Measurements from ENCODE around the gene DGKD. TPM values are rescaled to one million over a fixed set of nuclear protein-coding genes. Genes with fewer than 3 reads are reported as not detected.

The DGKD gene
- 8.0 TPM for polyA plus RNA-seq (2013, experiment 1 of 2)
- 7.0 TPM for polyA plus RNA-seq (2013, experiment 2 of 2)

GRCh38 chr2:233353769-233354499, at the start of gene DGKD:
TSS of gene DGKD (plus strand) at chr2:233354494. CDS start at chr2:233354519, 25 bp downstream.
- Histone ChIP-seq H3K4me1 (ENCODE audit: control insufficient read depth, low read depth, low read length) (no peaks in the 10 kb centered on the region), H3K27me3 (ENCODE audit: insufficient read depth, low read length, poor library complexity) (no peaks in the 10 kb centered on the region), H4K5ac (ENCODE audit: low read length) (no peak within 1 kb of the TSS), H3K36me3 (ENCODE audit: control insufficient read depth, insufficient read depth, low read length) (no peaks in the 10 kb centered on the region), H3K79me1 (ENCODE audit: low read length) (peaks cover 3% of the 10 kb centered on the region), H3K9ac (ENCODE audit: low read length) (peak within 1 kb of the TSS; percentile 76), H3K56ac (ENCODE audit: low read length) (peak within 1 kb of the TSS; percentile 87), H3K23ac (ENCODE audit: low read length) (no peak within 1 kb of the TSS), H3K27ac (ENCODE audit: low read depth, low read length) (peak within 1 kb of the TSS; percentile 6), H2BK15ac (replicated peaks; ENCODE audit: low read depth) (no peak within 1 kb of the TSS), H2AK5ac (ENCODE audit: low read length) (no peak within 1 kb of the TSS), H4K8ac (ENCODE audit: low read depth, low read length) (no peak within 1 kb of the TSS), H3K4me2 (ENCODE audit: low read length) (peak within 1 kb of the TSS; percentile 76), H3K4ac (ENCODE audit: low read depth, low read length) (no peak within 1 kb of the TSS), H3K79me2 (ENCODE audit: control insufficient read depth, insufficient read depth, low read length) (no peaks in the 10 kb centered on the region), H2BK5ac (ENCODE audit: low read length) (no peak within 1 kb of the TSS), H3K18ac (ENCODE audit: low read length) (peak within 1 kb of the TSS; percentile 88), H2BK120ac (ENCODE audit: low read depth, low read length) (no peak within 1 kb of the TSS), H3K4me3 (ENCODE audit: low read length) (peak within 1 kb of the TSS; percentile 76)
- peak; percentile 82 for DNase-seq
- WGBS (ENCODE audit: extremely low coverage, insufficient coverage, low lambda C conversion rate): no CpG with 5 or more reads among the region's 56 CpGs

GRCh38 chr2:233307565-233307964, 46.7 kb upstream of the DGKD start, which contains the start of gene SAG:
TSS of gene SAG (plus strand) at chr2:233307816. CDS start at chr2:233309190, 1,374 bp downstream.
- no peak within 1 kb of the TSS for H2BK5ac ChIP-seq (ENCODE audit: low read length)
- H3K36me3 ChIP-seq (ENCODE audit: control insufficient read depth, insufficient read depth, low read length): no peaks in the 10 kb centered on the region
- H3K4me1 ChIP-seq (ENCODE audit: control insufficient read depth, low read depth, low read length): no peaks in the 10 kb centered on the region
- no peak within 1 kb of the TSS for H3K18ac ChIP-seq (ENCODE audit: low read length)
- H3K56ac ChIP-seq (ENCODE audit: low read length): no peak within 1 kb of the TSS
- H3K4me2 ChIP-seq (ENCODE audit: low read length): no peak within 1 kb of the TSS
- H3K27me3 ChIP-seq (ENCODE audit: insufficient read depth, low read length, poor library complexity): no peaks in the 10 kb centered on the region
- H2BK15ac ChIP-seq (replicated peaks; ENCODE audit: low read depth): no peak within 1 kb of the TSS
- no peak within 1 kb of the TSS for H3K4me3 ChIP-seq (ENCODE audit: low read length)
- H3K4ac ChIP-seq (ENCODE audit: low read depth, low read length): no peak within 1 kb of the TSS
- no peak within 1 kb of the TSS for H2BK120ac ChIP-seq (ENCODE audit: low read depth, low read length)
- no CpG with 5 or more reads among the region's 7 CpGs for WGBS (ENCODE audit: extremely low coverage, insufficient coverage, low lambda C conversion rate)
- no peak within 1 kb of the TSS for H3K23ac ChIP-seq (ENCODE audit: low read length)
- no peak within 1 kb of the TSS for H4K8ac ChIP-seq (ENCODE audit: low read depth, low read length)
- H2AK5ac ChIP-seq (ENCODE audit: low read length): no peak within 1 kb of the TSS
- no peak within 1 kb of the TSS for H4K5ac ChIP-seq (ENCODE audit: low read length)
- no peaks in the 10 kb centered on the region for H3K79me2 ChIP-seq (ENCODE audit: control insufficient read depth, insufficient read depth, low read length)
- no peak within 1 kb of the TSS for H3K9ac ChIP-seq (ENCODE audit: low read length)
- no peak within 1 kb of the TSS for H3K27ac ChIP-seq (ENCODE audit: low read depth, low read length)
- no peak for DNase-seq
- no peaks in the 10 kb centered on the region for H3K79me1 ChIP-seq (ENCODE audit: low read length)

GRCh38 chr2:233311241-233311926, 42.9 kb upstream of the DGKD start:
- H2BK15ac ChIP-seq (replicated peaks; ENCODE audit: low read depth): no peak overlapping the region
- H3K4ac ChIP-seq (ENCODE audit: low read depth, low read length): no peak overlapping the region
- H3K4me1 ChIP-seq (ENCODE audit: control insufficient read depth, low read depth, low read length): no peaks in the 10 kb centered on the region
- DNase-seq: no peak
- no peak overlapping the region for H3K18ac ChIP-seq (ENCODE audit: low read length)
- H3K23ac ChIP-seq (ENCODE audit: low read length): no peak overlapping the region
- no peaks in the 10 kb centered on the region for H3K79me2 ChIP-seq (ENCODE audit: control insufficient read depth, insufficient read depth, low read length)
- H3K9ac ChIP-seq (ENCODE audit: low read length): no peak overlapping the region
- H2BK120ac ChIP-seq (ENCODE audit: low read depth, low read length): no peak overlapping the region
- H3K27ac ChIP-seq (ENCODE audit: low read depth, low read length): no peak overlapping the region
- no peak overlapping the region for H3K56ac ChIP-seq (ENCODE audit: low read length)
- no peak overlapping the region for H2BK5ac ChIP-seq (ENCODE audit: low read length)
- H3K79me1 ChIP-seq (ENCODE audit: low read length): no peaks in the 10 kb centered on the region
- H3K27me3 ChIP-seq (ENCODE audit: insufficient read depth, low read length, poor library complexity): no peaks in the 10 kb centered on the region
- H2AK5ac ChIP-seq (ENCODE audit: low read length): no peak overlapping the region
- no peak overlapping the region for H3K4me2 ChIP-seq (ENCODE audit: low read length)
- no peak overlapping the region for H4K8ac ChIP-seq (ENCODE audit: low read depth, low read length)
- no peaks in the 10 kb centered on the region for H3K36me3 ChIP-seq (ENCODE audit: control insufficient read depth, insufficient read depth, low read length)
- no CpG with 5 or more reads among the region's 11 CpGs for WGBS (ENCODE audit: extremely low coverage, insufficient coverage, low lambda C conversion rate)
- H4K5ac ChIP-seq (ENCODE audit: low read length): no peak overlapping the region
- no peak overlapping the region for H3K4me3 ChIP-seq (ENCODE audit: low read length)

GRCh38 chr2:233312874-233313273, 41.4 kb upstream of the DGKD start:
- Histone ChIP-seq H3K27ac (ENCODE audit: low read depth, low read length) (no peak overlapping the region), H3K23ac (ENCODE audit: low read length) (no peak overlapping the region), H3K4ac (ENCODE audit: low read depth, low read length) (no peak overlapping the region), H2BK15ac (replicated peaks; ENCODE audit: low read depth) (no peak overlapping the region), H3K56ac (ENCODE audit: low read length) (no peak overlapping the region), H4K8ac (ENCODE audit: low read depth, low read length) (no peak overlapping the region), H3K79me2 (ENCODE audit: control insufficient read depth, insufficient read depth, low read length) (no peaks in the 10 kb centered on the region), H2AK5ac (ENCODE audit: low read length) (no peak overlapping the region), H3K4me2 (ENCODE audit: low read length) (no peak overlapping the region), H3K18ac (ENCODE audit: low read length) (no peak overlapping the region), H2BK5ac (ENCODE audit: low read length) (no peak overlapping the region), H4K5ac (ENCODE audit: low read length) (no peak overlapping the region), H3K9ac (ENCODE audit: low read length) (no peak overlapping the region), H3K27me3 (ENCODE audit: insufficient read depth, low read length, poor library complexity) (no peaks in the 10 kb centered on the region), H3K36me3 (ENCODE audit: control insufficient read depth, insufficient read depth, low read length) (no peaks in the 10 kb centered on the region), H3K79me1 (ENCODE audit: low read length) (no peaks in the 10 kb centered on the region), H3K4me3 (ENCODE audit: low read length) (no peak overlapping the region), H2BK120ac (ENCODE audit: low read depth, low read length) (no peak overlapping the region), H3K4me1 (ENCODE audit: control insufficient read depth, low read depth, low read length) (no peaks in the 10 kb centered on the region)
- no peak for DNase-seq
- no CpG with 5 or more reads among the region's 8 CpGs for WGBS (ENCODE audit: extremely low coverage, insufficient coverage, low lambda C conversion rate)

- no peaks in the 10 kb centered on the region for H3K4me1 ChIP-seq (ENCODE audit: control insufficient read depth, low read depth, low read length)
Measured at GRCh38 chr2:233314180-233314925, 39.9 kb upstream of the DGKD start.

More at GRCh38 chr2:233314180-233314925, 39.9 kb upstream of the DGKD start:
- Histone ChIP-seq H3K79me1 (ENCODE audit: low read length) (no peaks in the 10 kb centered on the region), H3K27ac (ENCODE audit: low read depth, low read length) (no peak overlapping the region), H3K18ac (ENCODE audit: low read length) (no peak overlapping the region), H2BK5ac (ENCODE audit: low read length) (no peak overlapping the region), H3K9ac (ENCODE audit: low read length) (no peak overlapping the region), H3K4me2 (ENCODE audit: low read length) (no peak overlapping the region), H2AK5ac (ENCODE audit: low read length) (no peak overlapping the region), H3K23ac (ENCODE audit: low read length) (no peak overlapping the region), H3K4me3 (ENCODE audit: low read length) (no peak overlapping the region), H3K27me3 (ENCODE audit: insufficient read depth, low read length, poor library complexity) (no peaks in the 10 kb centered on the region), H3K4ac (ENCODE audit: low read depth, low read length) (no peak overlapping the region), H2BK15ac (replicated peaks; ENCODE audit: low read depth) (no peak overlapping the region), H3K36me3 (ENCODE audit: control insufficient read depth, insufficient read depth, low read length) (no peaks in the 10 kb centered on the region), H3K79me2 (ENCODE audit: control insufficient read depth, insufficient read depth, low read length) (no peaks in the 10 kb centered on the region), H2BK120ac (ENCODE audit: low read depth, low read length) (no peak overlapping the region), H4K5ac (ENCODE audit: low read length) (no peak overlapping the region), H4K8ac (ENCODE audit: low read depth, low read length) (no peak overlapping the region), H3K56ac (ENCODE audit: low read length) (no peak overlapping the region)
- DNase-seq: no peak
- no CpG with 5 or more reads among the region's 20 CpGs for WGBS (ENCODE audit: extremely low coverage, insufficient coverage, low lambda C conversion rate)

Measured in mesendoderm (in vitro differentiated cells).